ENCODE results near the gene CLRN2.

GRCh38 chr4:17494258-17495190, 20.4 kb upstream of the CLRN2 start:
- TF ChIP-seq CTCF (IDR thresholded peaks at IDR 0.05; ENCODE audit: extremely low read depth in 1 of 2, insufficient read depth in 1 of 2, low read depth in 1 of 2, low read length in 2 of 2) (no peak), POLR2A (IDR thresholded peaks at IDR 0.05; ENCODE audit: low read depth, low read length) (no peak), EZH2 (IDR thresholded peaks at IDR 0.05; ENCODE audit: borderline replicate concordance, low read depth, low read length, severe bottlenecking) (no peak), FOS (IDR thresholded peaks at IDR 0.05; ENCODE audit: borderline replicate concordance, insufficient read depth, low read length) (peak; percentile 71), MAX (IDR thresholded peaks at IDR 0.05; ENCODE audit: insufficient read depth, insufficient read length) (no peak), POLR2AphosphoS5 (IDR thresholded peaks at IDR 0.05; ENCODE audit: insufficient read depth, low read depth, low read length) (no peak)
